ENCODE results near the gene ANO7.

Gene ANO7

DNA sequence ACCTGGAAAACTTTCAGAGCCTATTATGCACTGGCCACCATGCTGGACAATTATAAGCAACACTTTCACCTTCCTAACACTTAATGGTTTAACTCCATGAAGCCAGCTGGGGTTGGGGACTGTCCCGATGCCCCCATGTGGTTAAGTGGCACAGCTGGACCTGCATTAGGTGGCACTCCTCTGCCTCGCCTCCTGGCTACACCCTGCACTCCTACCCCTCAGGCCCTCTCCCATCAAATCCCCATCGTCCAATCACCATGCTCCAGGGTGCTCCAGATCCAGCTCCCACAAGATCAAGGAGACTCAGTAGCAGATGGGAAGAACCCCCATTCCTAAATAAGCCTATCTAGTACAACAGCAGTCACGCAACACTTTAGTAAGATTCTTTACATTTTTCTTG, 73.2 kb downstream of the ANO7 start:
- no peak overlapping the region for H3K4me3 ChIP-seq (ENCODE audit: low read depth, low read length)
- TF ChIP-seq CTCF (IDR thresholded peaks at IDR 0.05; ENCODE audit: low read depth, low read length, missing control alignments) = no peak
- DNase-seq (ENCODE audit: low read depth) = no peak

DNA sequence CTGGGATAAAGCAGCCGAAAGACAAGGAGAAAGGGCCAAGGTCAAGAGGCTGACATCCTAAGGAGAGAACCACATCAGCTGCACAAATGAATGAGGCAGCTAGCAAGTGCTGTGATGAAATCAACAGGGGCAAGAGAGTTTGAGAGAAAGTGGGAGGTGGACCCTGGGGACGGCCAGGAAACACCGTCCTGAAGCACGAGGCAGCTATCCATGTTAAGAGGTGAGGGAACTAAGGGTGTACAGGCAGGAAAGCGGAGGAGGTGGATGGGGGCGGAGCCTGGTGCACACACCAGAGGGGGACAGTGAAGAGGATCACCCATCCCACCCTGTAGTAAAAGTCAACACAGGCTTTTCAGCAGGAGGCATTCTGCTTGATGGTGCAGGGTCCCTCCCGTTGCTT, 74.6 kb downstream of the ANO7 start:
- no peak overlapping the region for H3K4me3 ChIP-seq (ENCODE audit: low read depth, low read length)
- no peak for DNase-seq (ENCODE audit: low read depth)
- TF ChIP-seq CTCF (IDR thresholded peaks at IDR 0.05; ENCODE audit: low read depth, low read length, missing control alignments) = no peak

DNA sequence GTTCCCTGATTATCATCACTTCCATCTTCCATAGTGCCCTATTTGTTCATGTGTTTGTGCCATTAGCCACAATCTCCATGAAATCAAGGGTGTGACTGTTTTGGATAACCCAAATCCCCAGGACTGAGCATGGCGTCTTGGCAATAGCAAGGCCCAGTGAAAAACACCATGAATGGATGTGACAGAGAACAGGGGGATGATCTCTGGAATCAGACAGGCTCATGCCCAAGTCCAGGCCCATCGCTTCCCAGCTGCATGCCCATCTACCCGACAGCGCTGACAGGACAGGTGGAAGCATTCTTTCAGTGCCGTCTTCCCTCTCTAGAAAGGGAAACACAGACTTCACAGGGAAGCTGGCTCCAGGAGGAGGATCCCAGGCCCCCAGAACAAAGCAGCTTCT, 77.0 kb downstream of the ANO7 start:
- DNase-seq (ENCODE audit: low read depth) = no peak
- H3K4me3 ChIP-seq (ENCODE audit: low read depth, low read length) = no peak overlapping the region
- TF ChIP-seq CTCF (IDR thresholded peaks at IDR 0.05; ENCODE audit: low read depth, low read length, missing control alignments) = no peak

DNA sequence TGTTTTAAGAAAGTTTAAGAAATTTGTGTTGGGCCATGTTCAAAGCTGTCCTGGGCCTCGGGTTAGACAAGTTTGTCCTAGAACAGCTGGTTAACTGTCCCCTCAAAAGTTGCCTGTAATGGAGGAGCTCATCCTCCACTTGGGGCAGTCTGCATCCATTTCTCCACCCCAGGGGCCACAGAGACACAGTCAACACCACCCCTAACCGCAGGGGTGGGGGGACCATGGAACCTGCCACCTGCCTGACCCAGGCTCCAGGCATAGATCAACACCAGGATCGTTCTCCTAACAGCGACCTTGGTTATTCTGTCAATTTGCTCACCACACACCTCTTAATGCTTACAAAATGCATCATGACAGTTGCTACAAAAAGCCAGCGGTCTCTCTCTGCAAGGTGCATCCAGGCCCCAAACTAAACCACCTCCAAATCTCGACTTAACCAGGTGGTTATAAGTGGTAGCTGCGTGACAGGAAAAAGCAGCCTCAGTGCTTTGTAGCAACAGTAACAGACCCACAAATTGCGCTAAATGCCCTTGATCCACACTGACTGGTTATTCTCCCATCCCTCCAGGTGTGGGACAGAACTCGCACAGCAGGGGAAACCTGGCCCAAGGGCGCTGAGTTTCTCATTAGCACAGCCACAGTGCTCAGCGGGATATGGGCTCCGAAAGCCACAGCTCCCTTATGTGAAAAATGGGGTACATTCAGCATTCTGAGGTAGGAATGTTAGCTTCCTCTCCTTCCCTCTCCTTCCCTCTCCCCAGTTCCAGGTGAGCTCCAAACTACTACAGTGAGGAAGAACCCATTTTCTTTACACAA, 79.0 kb downstream of the ANO7 start:
- no peak for DNase-seq (ENCODE audit: low read depth)
- peak; percentile 40 for TF ChIP-seq CTCF (IDR thresholded peaks at IDR 0.05; ENCODE audit: low read depth, low read length, missing control alignments)
- no peak overlapping the region for H3K4me3 ChIP-seq (ENCODE audit: low read depth, low read length)

- TF ChIP-seq CTCF (IDR thresholded peaks at IDR 0.05; ENCODE audit: low read depth, low read length, missing control alignments) = no peak
- no peak overlapping the region for H3K4me3 ChIP-seq (ENCODE audit: low read depth, low read length)
- no peak for DNase-seq (ENCODE audit: low read depth)
These were observed 79.8 kb downstream of the ANO7 start for GRCh38 chr2:241268306-241268705.

DNA sequence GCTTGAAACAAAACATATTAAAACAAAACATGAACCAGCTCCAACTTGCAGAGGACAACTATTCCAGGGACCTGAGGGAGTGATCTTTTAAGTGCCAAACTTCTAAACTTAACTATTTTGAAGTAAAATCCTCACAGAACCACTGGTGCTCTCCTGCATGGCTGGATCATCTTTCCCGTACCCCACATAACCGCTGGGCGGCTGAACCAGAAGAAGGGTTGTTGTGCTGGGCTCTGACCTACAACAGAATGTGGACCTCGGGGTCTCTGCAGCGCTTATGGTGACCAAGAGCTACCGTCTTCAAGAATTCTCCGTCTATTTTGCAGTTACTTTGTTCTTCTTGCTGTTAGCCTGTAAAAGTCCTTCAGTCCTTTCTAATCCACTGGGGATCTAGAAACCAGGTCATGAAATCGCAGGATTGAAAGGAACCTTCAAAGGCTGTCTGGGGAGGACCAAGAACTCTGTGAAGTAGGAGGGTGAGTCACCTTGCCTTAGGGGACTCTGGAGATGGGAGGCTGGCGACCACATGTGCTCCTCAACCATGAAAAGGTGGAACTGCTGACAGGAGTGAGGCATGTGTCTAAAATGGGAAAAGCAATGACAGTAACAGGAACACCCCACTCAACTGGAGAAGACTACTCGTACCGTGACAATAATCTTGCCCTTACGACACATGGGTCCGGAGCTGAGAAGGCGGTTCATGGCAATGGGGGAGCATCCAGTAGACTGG, 80.4 kb downstream of the ANO7 start:
- TF ChIP-seq CTCF (IDR thresholded peaks at IDR 0.05; ENCODE audit: low read depth, low read length, missing control alignments) = no peak
- no peak overlapping the region for H3K4me3 ChIP-seq (ENCODE audit: low read depth, low read length)
- DNase-seq (ENCODE audit: low read depth) = no peak
